KMS-11 (cell line): ENCODE data around the gene PLXNA4.

Source experiments
- H2AFZ ChIP-seq: fragments of 200-600 bp; sonication (generic); 2 replicates; pipeline ENCODE4 v1.6.1; 2016; ENCODE audit warnings: antibody characterized with exemption, mixed run types, low read depth
- H3K27ac ChIP-seq: fragments of 200-600 bp; sonication (generic); 2 replicates; pipeline ENCODE4 v1.6.1; 2016; ENCODE audit warnings: mild to moderate bottlenecking, mixed run types
- H3K27me3 ChIP-seq: fragments of 200-600 bp; sonication (generic); 2 replicates; pipeline ENCODE4 v1.6.1; 2017; ENCODE audit warnings: mild to moderate bottlenecking, low read depth, mixed run types, moderate library complexity; ENCODE audit not compliant: insufficient read depth
- H3K36me3 ChIP-seq: fragments of 200-600 bp; sonication (generic); 2 replicates; pipeline ENCODE4 v1.6.1; 2017; ENCODE audit warnings: mild to moderate bottlenecking, mixed run types; ENCODE audit not compliant: insufficient read depth
- H3K4me1 ChIP-seq: fragments of 200-600 bp; sonication (generic); 2 replicates; pipeline ENCODE4 v1.6.1; 2016; ENCODE audit warnings: mild to moderate bottlenecking, low read depth, mixed run types; ENCODE audit not compliant: poor library complexity, severe bottlenecking
- H3K4me2 ChIP-seq: fragments of 200-600 bp; sonication (generic); 2 replicates; pipeline ENCODE4 v1.7.0; 2016; ENCODE audit warnings: mild to moderate bottlenecking, mixed run types
- H3K4me3 ChIP-seq: fragments of 200-600 bp; sonication (generic); IDR thresholded peaks from 2 replicates; pipeline ENCODE4 v1.6.1; 2017; ENCODE audit warnings: low read depth, low read length, mixed read lengths; ENCODE audit not compliant: insufficient read depth
- H3K79me2 ChIP-seq: fragments of 200-600 bp; sonication (generic); 2 replicates; pipeline ENCODE4 v1.6.1; 2016; ENCODE audit warnings: low read depth, mixed run types; ENCODE audit not compliant: insufficient read depth
- H3K9ac ChIP-seq: fragments of 200-600 bp; sonication (generic); 2 replicates; pipeline ENCODE4 v1.6.1; 2016; ENCODE audit warnings: mild to moderate bottlenecking, mixed run types
- H4K20me1 ChIP-seq: fragments of 200-600 bp; sonication (generic); 2 replicates; pipeline ENCODE4 v1.6.1; 2016; ENCODE audit warnings: mild to moderate bottlenecking, mixed run types; ENCODE audit not compliant: insufficient read depth
- CTCF ChIP-seq: fragments of 200-600 bp; sonication (generic); conservative IDR thresholded peaks from 2 replicates; pipeline ENCODE4 v1.6.1; 2017; ENCODE audit warnings: low read depth, mild to moderate bottlenecking, antibody characterized with exemption, low read length, moderate library complexity, mixed read lengths

PLXNA4 gene

GRCh38 chr7:132145466-132145865 lies 430.8 kb downstream of the PLXNA4 start:
- no peaks in the 10 kb centered on the region for H3K4me1 ChIP-seq
- no peak overlapping the region for H3K27ac ChIP-seq
- no peak overlapping the region for H3K4me2 ChIP-seq
- no peaks in the 10 kb centered on the region for H3K36me3 ChIP-seq
- H4K20me1 ChIP-seq, result no peaks in the 10 kb centered on the region
- TF ChIP-seq CTCF, result no peak
- H3K27me3 ChIP-seq, result no peaks in the 10 kb centered on the region
- no peak overlapping the region for H3K4me3 ChIP-seq
- H3K9ac ChIP-seq, result no peak overlapping the region
- no peak overlapping the region for H2AFZ ChIP-seq
- H3K79me2 ChIP-seq, result no peaks in the 10 kb centered on the region

DNA sequence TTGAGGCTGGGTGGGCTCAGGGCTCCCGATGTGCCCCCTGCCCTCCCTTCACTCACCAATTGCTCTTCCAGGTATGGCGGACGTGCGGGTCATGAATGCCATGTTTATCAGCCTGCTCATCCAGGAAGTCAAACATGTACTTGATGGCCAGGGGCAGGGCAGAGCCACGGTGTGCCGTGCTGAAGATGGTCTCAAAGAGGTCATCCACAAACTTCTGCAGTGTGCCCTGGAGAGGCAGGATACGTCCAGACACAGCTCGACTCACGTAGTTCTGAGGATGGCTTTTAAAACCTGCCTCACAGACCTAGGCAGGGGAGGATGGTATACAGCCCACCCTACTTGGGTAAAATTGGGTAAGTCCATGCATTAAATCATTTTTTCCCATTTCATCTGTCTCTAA lies 431.2 kb downstream of the PLXNA4 start:
- TF ChIP-seq CTCF, result no peak
- no peak overlapping the region for H2AFZ ChIP-seq
- H4K20me1 ChIP-seq, result no peaks in the 10 kb centered on the region
- H3K4me2 ChIP-seq, result no peak overlapping the region
- no peak overlapping the region for H3K9ac ChIP-seq
- H3K27me3 ChIP-seq, result no peaks in the 10 kb centered on the region
- no peaks in the 10 kb centered on the region for H3K36me3 ChIP-seq
- H3K79me2 ChIP-seq, result no peaks in the 10 kb centered on the region
- no peak overlapping the region for H3K27ac ChIP-seq
- H3K4me1 ChIP-seq, result no peaks in the 10 kb centered on the region
- no peak overlapping the region for H3K4me3 ChIP-seq

GRCh38 chr7:132142006-132142405 lies 434.3 kb downstream of the PLXNA4 start:
- Histone ChIP-seq H3K4me1 (no peaks in the 10 kb centered on the region), H2AFZ (no peak overlapping the region), H3K4me2 (no peak overlapping the region), H3K36me3 (no peaks in the 10 kb centered on the region), H3K27me3 (no peaks in the 10 kb centered on the region), H3K79me2 (no peaks in the 10 kb centered on the region), H3K27ac (no peak overlapping the region), H4K20me1 (no peaks in the 10 kb centered on the region), H3K9ac (no peak overlapping the region), H3K4me3 (no peak overlapping the region)
- no peak for TF ChIP-seq CTCF

GRCh38 chr7:132141109-132141508 lies 435.2 kb downstream of the PLXNA4 start:
- no peak for TF ChIP-seq CTCF
- H3K4me2 ChIP-seq, result no peak overlapping the region
- H3K9ac ChIP-seq, result no peak overlapping the region
- H3K4me3 ChIP-seq, result no peak overlapping the region
- no peaks in the 10 kb centered on the region for H3K4me1 ChIP-seq
- no peaks in the 10 kb centered on the region for H3K36me3 ChIP-seq
- H3K27ac ChIP-seq, result no peak overlapping the region
- no peaks in the 10 kb centered on the region for H4K20me1 ChIP-seq
- no peaks in the 10 kb centered on the region for H3K79me2 ChIP-seq
- H3K27me3 ChIP-seq, result no peaks in the 10 kb centered on the region
- no peak overlapping the region for H2AFZ ChIP-seq

DNA sequence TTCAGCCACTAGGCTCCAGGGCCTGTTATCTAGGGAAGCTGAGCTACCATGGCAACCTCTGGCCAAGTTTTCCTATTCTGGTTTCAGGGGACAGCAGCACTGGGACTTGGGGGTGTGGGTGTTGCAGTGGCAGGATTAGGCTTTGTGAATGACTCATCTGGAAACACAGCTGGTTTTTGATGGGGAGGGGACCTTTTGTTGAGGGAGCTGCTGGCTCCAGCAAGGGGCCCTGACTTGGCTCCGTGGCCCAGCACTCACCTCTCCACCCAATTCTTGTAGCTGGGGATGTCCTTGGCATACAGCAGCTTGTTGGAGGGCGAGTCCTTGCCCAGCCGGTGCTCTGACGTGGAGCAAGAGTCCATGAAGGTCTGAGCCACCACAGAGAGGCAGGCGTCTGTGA lies 435.9 kb downstream of the PLXNA4 start:
- no peaks in the 10 kb centered on the region for H3K27me3 ChIP-seq
- no peak overlapping the region for H3K4me2 ChIP-seq
- no peaks in the 10 kb centered on the region for H3K79me2 ChIP-seq
- H3K36me3 ChIP-seq, result no peaks in the 10 kb centered on the region
- H3K4me1 ChIP-seq, result no peaks in the 10 kb centered on the region
- H3K9ac ChIP-seq, result no peak overlapping the region
- TF ChIP-seq CTCF, result no peak
- H3K27ac ChIP-seq, result no peak overlapping the region
- no peaks in the 10 kb centered on the region for H4K20me1 ChIP-seq
- H2AFZ ChIP-seq, result no peak overlapping the region
- H3K4me3 ChIP-seq, result no peak overlapping the region
